Activated CD4-positive, alpha-beta T cell treated with anti-CD3 and anti-CD28 coated beads for 36 hours (primary cell): ENCODE results near the gene ADARB2. TPM values are rescaled to one million over a fixed set of nuclear protein-coding genes. Genes with fewer than 3 reads are reported as not detected.

Source experiments
- ATAC-seq: fragments of 200-7000 bp; cut with Tn5 transposase; one replicate; pipeline ENCODE4 v1.10.0; 2021; ENCODE audit warnings: mild to moderate bottlenecking, moderate library complexity
- CTCF ChIA-PET: fragments of 350-600 bp; sonication (Branson Sonifier 250); formaldehyde crosslinking; loops from one replicate; lab custom pipeline; 2021; ENCODE audit warnings: antibody characterized with exemption; lab: Charles Lee
- POLR2A ChIA-PET: fragments of 350-600 bp; sonication (Branson Sonifier 250); formaldehyde crosslinking; loops from one replicate; lab custom pipeline; 2021; ENCODE audit warnings: antibody characterized with exemption, inconsistent platforms; lab: Charles Lee
- DNase-seq: peaks from one replicate; pipeline ENCODE4 v3.0.0-alpha.2; 2020
- H3K27ac Mint-ChIP-seq: one replicate; pipeline ENCODE4 v1.8.0; 2021; ENCODE audit warnings: mixed read lengths
- H3K27me3 Mint-ChIP-seq: one replicate; pipeline ENCODE4 v1.8.0; 2021; ENCODE audit warnings: mixed read lengths
- H3K36me3 Mint-ChIP-seq: one replicate; pipeline ENCODE4 v1.8.0; 2021; ENCODE audit warnings: low read depth, mixed read lengths
- H3K4me1 Mint-ChIP-seq: one replicate; pipeline ENCODE4 v1.8.0; 2021; ENCODE audit warnings: mixed read lengths
- H3K4me3 Mint-ChIP-seq: one replicate; pipeline ENCODE4 v1.8.0; 2021; ENCODE audit warnings: mild to moderate bottlenecking, moderate library complexity, mixed read lengths
- H3K9me3 Mint-ChIP-seq: one replicate; pipeline ENCODE4 v1.8.0; 2021; ENCODE audit warnings: low read depth, mixed read lengths
- intact Hi-C, 2 experiments: fragments of 100-400 bp; cut with DNase I in 1 of 2; cut with micrococcal nuclease in 1 of 2; formaldehyde crosslinking; loops; one replicate each; pipeline versions ENCODE4 v1.14.2 to v1.15.1; 2022 to 2024; cut with DNase I, micrococcal nuclease
- total RNA-seq, 2 experiments: library from RNA; stranded (reverse); gene quantifications; one replicate each; pipeline ENCODE4 v1.2.3, GENCODE V29; 2021

The ADARB2 gene
- total RNA-seq, 2 experiments from 2014 or later, result not detected

- H3K4me1 Mint-ChIP-seq, result peaks cover 5% of the 10 kb centered on the region
- DNase-seq (no peak), ATAC-seq (no peak)
- no peaks in the 10 kb centered on the region for H3K9me3 Mint-ChIP-seq
- CTCF ChIA-PET, result no interaction called here
- intact Hi-C loops, result no loop called here
- no peaks in the 10 kb centered on the region for H3K36me3 Mint-ChIP-seq
- POLR2A ChIA-PET, result no interaction called here
- peaks cover 6% of the 10 kb centered on the region for H3K27me3 Mint-ChIP-seq
- no peak overlapping the region for H3K27ac Mint-ChIP-seq
- no peak overlapping the region for H3K4me3 Mint-ChIP-seq
These were observed 444.7 kb downstream of the ADARB2 start for GRCh38 chr10:1292611-1293031.

- no peak for ATAC-seq
- DNase-seq, result no peak
- Mint-ChIP-seq H3K36me3 (no peaks in the 10 kb centered on the region), H3K4me3 (no peak overlapping the region), H3K9me3 (no peaks in the 10 kb centered on the region), H3K4me1 (peaks cover 7% of the 10 kb centered on the region), H3K27me3 (peaks cover 6% of the 10 kb centered on the region), H3K27ac (no peak overlapping the region)
- ChIA-PET POLR2A (no interaction called here), CTCF (no interaction called here)
- intact Hi-C loops, result no loop called here
These were observed 445.9 kb downstream of the ADARB2 start for GRCh38 chr10:1291178-1292090.

- H3K27ac Mint-ChIP-seq, result no peak overlapping the region
- peaks cover 6% of the 10 kb centered on the region for H3K27me3 Mint-ChIP-seq
- ATAC-seq (no peak), DNase-seq (no peak)
- no peaks in the 10 kb centered on the region for H3K36me3 Mint-ChIP-seq
- ChIA-PET CTCF (no interaction called here), POLR2A (no interaction called here)
- peaks cover 7% of the 10 kb centered on the region for H3K4me1 Mint-ChIP-seq
- intact Hi-C loops, result no loop called here
- H3K9me3 Mint-ChIP-seq, result no peaks in the 10 kb centered on the region
- no peak overlapping the region for H3K4me3 Mint-ChIP-seq
These were observed 447.3 kb downstream of the ADARB2 start for GRCh38 chr10:1290071-1290471.

GRCh38 chr10:1289591-1289990, 447.7 kb downstream of the ADARB2 start:
- no peaks in the 10 kb centered on the region for H3K9me3 Mint-ChIP-seq
- H3K27ac Mint-ChIP-seq, result no peak overlapping the region
- no peak overlapping the region for H3K4me3 Mint-ChIP-seq
- ATAC-seq (no peak), DNase-seq (no peak)
- ChIA-PET POLR2A (no interaction called here), CTCF (no interaction called here)
- H3K27me3 Mint-ChIP-seq, result peaks cover 6% of the 10 kb centered on the region
- H3K4me1 Mint-ChIP-seq, result peaks cover 7% of the 10 kb centered on the region
- intact Hi-C loops, result no loop called here
- H3K36me3 Mint-ChIP-seq, result no peaks in the 10 kb centered on the region

- DNase-seq, result no peak
- Mint-ChIP-seq H3K4me1 (peaks cover 7% of the 10 kb centered on the region), H3K27me3 (peaks cover 10% of the 10 kb centered on the region), H3K4me3 (no peak overlapping the region), H3K9me3 (no peaks in the 10 kb centered on the region), H3K36me3 (no peaks in the 10 kb centered on the region), H3K27ac (no peak overlapping the region)
- ATAC-seq, result no peak
- CTCF ChIA-PET, result no interaction called here
- POLR2A ChIA-PET, result no interaction called here
- intact Hi-C loops, result no loop called here
These were observed 449.3 kb downstream of the ADARB2 start for GRCh38 chr10:1287971-1288401.

GRCh38 chr10:1287487-1287886, 449.8 kb downstream of the ADARB2 start:
- intact Hi-C loops, result no loop called here
- Mint-ChIP-seq H3K27me3 (peaks cover 7% of the 10 kb centered on the region), H3K9me3 (no peaks in the 10 kb centered on the region), H3K4me1 (peaks cover 7% of the 10 kb centered on the region), H3K36me3 (no peaks in the 10 kb centered on the region), H3K27ac (no peak overlapping the region), H3K4me3 (no peak overlapping the region)
- ChIA-PET POLR2A (no interaction called here), CTCF (no interaction called here)
- ATAC-seq (peak; percentile 33), DNase-seq (no peak)

- H3K27me3 Mint-ChIP-seq, result peaks cover 7% of the 10 kb centered on the region
- H3K4me1 Mint-ChIP-seq, result peaks cover 7% of the 10 kb centered on the region
- H3K27ac Mint-ChIP-seq, result no peak overlapping the region
- ATAC-seq (no peak), DNase-seq (no peak)
- ChIA-PET POLR2A (no interaction called here), CTCF (no interaction called here)
- intact Hi-C loops, result no loop called here
- no peaks in the 10 kb centered on the region for H3K36me3 Mint-ChIP-seq
- no peaks in the 10 kb centered on the region for H3K9me3 Mint-ChIP-seq
- no peak overlapping the region for H3K4me3 Mint-ChIP-seq
These were observed 453.2 kb downstream of the ADARB2 start for GRCh38 chr10:1284076-1284475.

- DNase-seq, result no peak
- ATAC-seq, result no peak
- Mint-ChIP-seq H3K27ac (no peak overlapping the region), H3K4me3 (no peak overlapping the region), H3K4me1 (no peaks in the 10 kb centered on the region), H3K36me3 (no peaks in the 10 kb centered on the region), H3K27me3 (peaks cover 13% of the 10 kb centered on the region), H3K9me3 (no peaks in the 10 kb centered on the region)
- ChIA-PET POLR2A (no interaction called here), CTCF (interaction anchor here (0.5 kb wide), 1 partner anchor 166 kb away, joined by 3 read pairs; no protein-coding TSS in a partner anchor)
- intact Hi-C loops, result no loop called here
These were observed 455.9 kb downstream of the ADARB2 start for GRCh38 chr10:1281405-1281782.

GRCh38 chr10:1280466-1281404, 456.6 kb downstream of the ADARB2 start:
- Mint-ChIP-seq H3K4me3 (no peak overlapping the region), H3K27ac (no peak overlapping the region), H3K4me1 (no peaks in the 10 kb centered on the region), H3K27me3 (peaks cover 13% of the 10 kb centered on the region), H3K9me3 (no peaks in the 10 kb centered on the region), H3K36me3 (no peaks in the 10 kb centered on the region)
- intact Hi-C loops, result no loop called here
- no peak for DNase-seq
- POLR2A ChIA-PET, result no interaction called here
- CTCF ChIA-PET, result interaction anchor here (0.5 kb wide), 1 partner anchor 166 kb away, joined by 3 read pairs; no protein-coding TSS in a partner anchor
- no peak for ATAC-seq

- Mint-ChIP-seq H3K4me3 (no peak overlapping the region), H3K27ac (no peak overlapping the region), H3K27me3 (peaks cover 9% of the 10 kb centered on the region), H3K9me3 (no peaks in the 10 kb centered on the region), H3K36me3 (no peaks in the 10 kb centered on the region), H3K4me1 (no peaks in the 10 kb centered on the region)
- ATAC-seq, result no peak
- ChIA-PET CTCF (no interaction called here), POLR2A (no interaction called here)
- intact Hi-C loops, result no loop called here
- no peak for DNase-seq
These were observed 459.0 kb downstream of the ADARB2 start for GRCh38 chr10:1278306-1278705.

GRCh38 chr10:1274701-1275544, 462.4 kb downstream of the ADARB2 start:
- ChIA-PET CTCF (no interaction called here), POLR2A (no interaction called here)
- peaks cover 5% of the 10 kb centered on the region for H3K27me3 Mint-ChIP-seq
- H3K9me3 Mint-ChIP-seq, result no peaks in the 10 kb centered on the region
- H3K4me3 Mint-ChIP-seq, result no peak overlapping the region
- H3K36me3 Mint-ChIP-seq, result no peaks in the 10 kb centered on the region
- H3K4me1 Mint-ChIP-seq, result no peaks in the 10 kb centered on the region
- DNase-seq (no peak), ATAC-seq (no peak)
- intact Hi-C loops, result no loop called here
- no peak overlapping the region for H3K27ac Mint-ChIP-seq
